ENCODE data around the gene OARD1.
"Not testable (repeated sequence)": the region's sequence is repeated elsewhere in the genome, so short reads cannot be mapped to it uniquely, and the experiment has no call there.

The OARD1 gene

GRCh38 chr6:41022294-41022693 is 49.9 kb downstream of the OARD1 start:
- no peak for TF ChIP-seq SP1 (IDR thresholded peaks at IDR 0.05)
- no peak for TF ChIP-seq FOXM1 (IDR thresholded peaks at IDR 0.05; ENCODE audit: borderline replicate concordance)
- TF ChIP-seq FOXK2 (IDR thresholded peaks at IDR 0.05): no peak
- TF ChIP-seq FOXA1 (IDR thresholded peaks at IDR 0.05): no peak
- no peak for TF ChIP-seq SUZ12 (IDR thresholded peaks at IDR 0.05)
- TF ChIP-seq ZNF384 (IDR thresholded peaks at IDR 0.05): no peak
- no peak for TF ChIP-seq LEF1 (IDR thresholded peaks at IDR 0.05; ENCODE audit: borderline replicate concordance)
- TF ChIP-seq HDGF (IDR thresholded peaks at IDR 0.05; ENCODE audit: borderline replicate concordance): no peak
- no peak for TF ChIP-seq CTBP1 (IDR thresholded peaks at IDR 0.05; ENCODE audit: borderline replicate concordance)
- TF ChIP-seq, protein P1, sequence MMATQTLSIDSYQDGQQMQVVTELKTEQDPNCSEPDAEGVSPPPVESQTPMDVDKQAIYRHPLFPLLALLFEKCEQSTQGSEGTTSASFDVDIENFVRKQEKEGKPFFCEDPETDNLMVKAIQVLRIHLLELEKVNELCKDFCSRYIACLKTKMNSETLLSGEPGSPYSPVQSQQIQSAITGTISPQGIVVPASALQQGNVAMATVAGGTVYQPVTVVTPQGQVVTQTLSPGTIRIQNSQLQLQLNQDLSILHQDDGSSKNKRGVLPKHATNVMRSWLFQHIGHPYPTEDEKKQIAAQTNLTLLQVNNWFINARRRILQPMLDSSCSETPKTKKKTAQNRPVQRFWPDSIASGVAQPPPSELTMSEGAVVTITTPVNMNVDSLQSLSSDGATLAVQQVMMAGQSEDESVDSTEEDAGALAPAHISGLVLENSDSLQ (IDR thresholded peaks at IDR 0.05): no peak
- TF ChIP-seq ARNT (IDR thresholded peaks at IDR 0.05): no peak
- no peak for DNase-seq (ENCODE audit: extremely low spot score)
- ChIA-PET POLR2A (no interaction called here), CTCF (interaction anchor here (0.7 to 1.2 kb wide), 5 partner anchors 10 to 181 kb away, joined by 3 to 5 read pairs (median 3); no protein-coding TSS in a partner anchor)

GRCh38 chr6:41021832-41022231 is 50.3 kb downstream of the OARD1 start:
- TF ChIP-seq, protein P1 (IDR thresholded peaks at IDR 0.05): no peak
- TF ChIP-seq CTBP1 (IDR thresholded peaks at IDR 0.05; ENCODE audit: borderline replicate concordance): no peak
- TF ChIP-seq SUZ12 (IDR thresholded peaks at IDR 0.05): no peak
- TF ChIP-seq FOXA1 (IDR thresholded peaks at IDR 0.05): no peak
- TF ChIP-seq HDGF (IDR thresholded peaks at IDR 0.05; ENCODE audit: borderline replicate concordance): no peak
- peak; percentile 26 for DNase-seq (ENCODE audit: extremely low spot score)
- CTCF ChIA-PET: interaction anchor here (0.7 to 1.2 kb wide), 4 partner anchors 10 to 180 kb away, joined by 3 to 5 read pairs (median 3); no protein-coding TSS in a partner anchor
- POLR2A ChIA-PET: no interaction called here

DNA sequence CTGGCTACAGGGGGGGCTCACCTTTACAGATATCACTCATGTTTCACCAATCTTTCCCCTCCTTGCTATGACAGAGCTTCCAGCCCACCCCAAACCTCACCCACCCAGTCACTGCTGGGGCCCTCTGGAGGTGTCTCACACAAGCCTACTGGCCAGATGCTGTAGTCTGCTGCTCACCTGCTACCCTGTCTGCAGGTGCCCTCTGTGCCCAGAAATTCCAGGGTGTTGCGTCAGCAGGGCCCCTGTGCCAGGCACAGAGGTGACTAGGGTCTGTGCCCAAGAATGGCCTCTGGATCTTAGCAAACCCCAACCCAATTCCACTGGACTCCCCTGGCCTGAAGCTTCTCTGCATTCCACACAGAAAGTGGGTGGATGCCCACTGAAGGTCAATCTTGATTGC is 54.5 kb downstream of the OARD1 start:
- DNase-seq (ENCODE audit: extremely low spot score): no peak
- ChIA-PET POLR2A (no interaction called here), CTCF (interaction anchor here (0.7 to 0.9 kb wide), 2 partner anchors 10 to 164 kb away, joined by 3 to 5 read pairs; no protein-coding TSS in a partner anchor)
- TF ChIP-seq FOXA1 (IDR thresholded peaks at IDR 0.05): no peak
- no peak for TF ChIP-seq ARNT (IDR thresholded peaks at IDR 0.05)
- no peak for TF ChIP-seq L3MBTL2 (conservative IDR thresholded peaks at IDR 0.05)
- TF ChIP-seq TARDBP (IDR thresholded peaks at IDR 0.05): no peak
- TF ChIP-seq FOXM1 (IDR thresholded peaks at IDR 0.05; ENCODE audit: borderline replicate concordance): no peak
- no peak for TF ChIP-seq CTBP1 (IDR thresholded peaks at IDR 0.05; ENCODE audit: borderline replicate concordance)
- no peak for TF ChIP-seq SP1 (IDR thresholded peaks at IDR 0.05)
- TF ChIP-seq NFRKB (IDR thresholded peaks at IDR 0.05): no peak
- no peak for TF ChIP-seq HDGF (IDR thresholded peaks at IDR 0.05; ENCODE audit: borderline replicate concordance)

DNA sequence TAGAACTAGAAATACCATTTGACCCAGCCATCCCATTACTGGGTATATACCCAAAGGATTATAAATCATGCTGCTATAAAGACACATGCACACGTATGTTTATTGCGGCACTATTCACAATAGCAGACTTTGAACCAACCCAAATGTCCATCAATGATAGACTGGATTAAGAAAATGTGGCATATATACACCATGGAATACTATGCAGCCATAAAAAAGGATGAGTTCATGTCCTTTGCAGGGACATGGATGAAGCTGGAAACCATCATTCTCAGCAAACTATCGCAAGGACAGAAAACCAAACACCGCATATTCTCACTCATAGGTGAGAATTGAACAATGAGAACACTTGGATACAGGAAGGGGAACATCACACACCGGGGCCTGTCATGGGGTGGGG is 56.3 kb downstream of the OARD1 start:
- POLR2A ChIA-PET; DNase-seq (ENCODE audit: extremely low spot score); CTCF ChIA-PET: not testable (repeated sequence)

DNA sequence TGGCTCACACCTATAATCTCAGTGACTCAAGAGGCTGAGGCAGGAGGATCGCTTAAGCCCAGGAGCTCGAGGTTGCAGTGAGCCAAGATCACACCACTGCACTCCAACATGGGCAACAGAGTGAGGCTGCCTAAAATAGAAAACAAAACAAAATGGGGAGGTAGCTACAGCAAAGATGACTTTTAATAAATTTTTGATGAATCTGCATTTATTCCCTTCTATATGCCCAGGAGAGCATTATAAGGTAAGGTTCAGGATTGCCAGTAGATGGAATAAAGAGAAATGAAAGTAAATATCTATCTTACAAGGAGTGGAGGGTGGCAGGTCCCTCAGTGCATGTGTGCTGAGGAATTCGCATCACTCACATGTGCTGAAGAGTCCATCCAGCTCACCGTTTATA is 57.4 kb downstream of the OARD1 start:
- TF ChIP-seq SP1 (IDR thresholded peaks at IDR 0.05) (no peak), ZNF384 (IDR thresholded peaks at IDR 0.05) (no peak), L3MBTL2 (conservative IDR thresholded peaks at IDR 0.05) (no peak), FOXA1 (IDR thresholded peaks at IDR 0.05) (no peak), ARNT (IDR thresholded peaks at IDR 0.05) (no peak)
- ChIA-PET POLR2A (no interaction called here), CTCF (interaction anchor here (0.6 to 1.5 kb wide), 3 partner anchors 13 to 1756 kb away, joined by 3 to 5 read pairs (median 4); no protein-coding TSS in a partner anchor)
- no peak for DNase-seq (ENCODE audit: extremely low spot score)
